NCI-H526 treated with DMSO at 0.1 percent for 48 hours (cell line): ENCODE data around the gene CDK6.

Source experiments
- DNase-seq: peaks from one replicate; lab custom pipeline; 2025; lab: John Stamatoyannopoulos, UW

CDK6 gene

DNA sequence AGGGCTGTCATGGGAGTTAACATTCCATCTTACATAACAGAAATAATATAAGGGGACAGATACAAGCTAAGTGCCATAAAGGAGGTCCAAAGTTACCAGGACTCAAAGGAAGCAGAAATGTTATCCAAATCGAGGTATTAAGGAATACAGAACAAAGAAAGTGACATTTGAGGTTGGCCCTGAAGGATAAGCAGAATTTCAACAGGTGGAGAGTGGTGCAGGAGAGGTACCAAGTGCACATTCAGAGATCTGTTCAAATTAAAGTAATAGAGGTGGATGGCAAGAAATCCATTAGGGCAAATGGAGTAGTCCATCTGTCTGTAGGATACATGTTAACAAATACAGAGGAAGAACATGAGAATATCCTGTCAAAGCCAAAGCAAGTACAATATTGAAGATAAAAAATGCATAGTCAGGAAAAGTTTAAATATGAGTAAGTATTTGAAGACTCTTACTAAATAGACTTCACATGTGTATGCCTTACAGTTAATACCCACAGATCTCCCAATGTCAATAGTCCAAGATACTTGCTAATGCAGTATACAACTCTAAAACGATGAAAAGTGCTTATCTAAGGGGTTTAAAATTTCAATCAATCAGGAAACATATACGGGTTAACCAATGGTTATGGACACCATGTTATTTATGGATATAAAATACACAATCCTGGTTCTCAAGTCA, 10.0 kb downstream of the CDK6 start:
- DNase-seq, result no peak

DNA sequence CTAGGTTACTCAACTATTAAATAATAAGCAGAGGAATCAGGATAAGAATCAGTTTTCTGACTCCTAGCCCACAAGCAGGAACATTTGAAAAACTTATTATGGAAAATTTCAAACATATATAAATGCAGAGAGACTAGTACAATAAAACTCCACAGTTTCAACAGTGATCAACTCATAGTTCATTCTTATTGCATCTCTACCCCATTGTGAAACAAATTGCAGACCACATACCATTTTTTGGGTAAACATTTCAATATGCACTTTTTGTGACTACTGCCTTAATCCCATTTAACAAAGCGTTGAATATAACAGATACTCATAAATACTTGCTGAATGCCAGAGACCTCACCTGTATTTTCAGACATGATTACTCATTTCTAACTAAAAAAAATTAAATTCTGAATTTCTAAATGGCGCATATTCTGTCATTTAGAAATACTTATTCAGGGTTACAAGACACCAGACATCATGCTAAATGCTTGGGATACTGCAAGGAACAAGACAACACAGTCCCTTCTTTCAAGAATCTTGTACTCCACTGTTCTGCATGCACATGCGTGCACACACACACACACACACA, 11.4 kb downstream of the CDK6 start:
- DNase-seq, result no peak

DNA sequence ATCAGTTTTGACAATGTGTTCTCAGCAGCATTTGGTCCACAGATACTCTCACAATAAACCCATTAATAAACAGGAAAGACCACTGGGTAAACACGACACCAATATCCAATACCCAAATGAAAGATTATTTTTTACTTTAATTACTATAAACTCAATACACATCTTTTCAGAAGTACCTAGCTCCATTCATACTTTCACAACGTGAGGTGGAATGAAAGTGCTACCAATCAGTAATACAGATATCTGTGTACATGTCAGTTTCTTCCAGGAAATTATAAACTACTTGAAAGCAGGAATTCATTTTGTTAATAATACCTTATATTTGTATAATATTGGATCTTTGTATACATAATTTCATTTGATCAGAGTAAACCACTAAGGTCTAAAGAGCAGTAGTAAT, 11.9 kb downstream of the CDK6 start:
- DNase-seq, result peak; percentile 83

DNA sequence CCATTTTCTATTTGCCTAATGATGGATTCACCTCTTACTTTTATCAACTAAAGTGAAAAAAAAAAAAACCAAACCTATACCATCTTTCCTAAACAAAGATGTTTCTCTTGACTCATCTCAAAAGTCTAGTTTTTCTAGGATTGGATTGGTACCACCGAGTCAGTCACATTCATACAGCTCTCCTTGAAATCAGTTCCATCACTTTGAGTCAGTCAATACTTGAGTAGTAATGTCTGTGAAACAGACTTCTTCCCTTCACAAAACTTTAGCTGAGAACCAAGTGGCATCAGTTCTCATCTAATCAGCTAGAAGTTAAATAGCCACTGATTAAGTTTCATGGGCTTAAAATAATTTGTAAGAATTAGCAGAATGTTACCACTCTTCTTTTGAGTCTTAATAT, 13.3 kb downstream of the CDK6 start:
- DNase-seq, result no peak

DNA sequence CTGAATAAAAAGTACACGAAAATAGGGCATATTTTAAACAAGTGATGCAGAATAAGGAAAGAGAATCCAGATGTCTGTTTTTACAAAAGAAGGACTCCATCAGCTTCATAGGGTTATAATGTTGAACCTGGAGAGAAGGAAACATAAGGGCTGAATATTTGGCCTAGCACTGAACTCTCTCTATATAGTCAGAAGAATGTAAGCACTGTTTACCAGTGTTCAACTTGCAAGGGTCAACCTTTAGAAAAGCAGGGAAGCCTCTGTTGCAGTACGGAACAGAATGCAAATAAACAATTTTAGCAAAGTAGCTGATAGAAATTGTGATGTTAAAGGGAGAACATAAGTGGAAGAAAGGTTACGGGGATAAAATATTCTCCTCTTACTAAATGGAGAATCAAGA, 16.2 kb downstream of the CDK6 start:
- DNase-seq, result no peak

DNA sequence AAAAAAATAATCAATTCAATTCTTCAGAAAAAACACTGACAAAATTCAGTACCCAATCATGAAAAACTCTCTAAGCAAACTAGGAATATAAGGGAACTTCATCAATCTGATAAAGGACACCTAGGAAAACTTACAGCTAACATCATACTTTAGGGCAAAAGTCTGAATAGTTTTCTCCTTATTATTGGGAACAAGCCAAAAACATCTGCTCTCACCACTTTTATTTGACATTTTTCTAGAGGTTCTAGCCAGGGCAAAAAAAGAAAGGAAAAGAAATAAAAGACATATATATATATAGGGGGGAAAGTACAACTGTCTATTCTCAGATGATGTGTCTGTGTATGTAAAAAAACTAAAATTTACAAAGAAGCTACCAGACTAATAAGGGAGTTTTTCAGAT, 19.0 kb downstream of the CDK6 start:
- no peak for DNase-seq

DNA sequence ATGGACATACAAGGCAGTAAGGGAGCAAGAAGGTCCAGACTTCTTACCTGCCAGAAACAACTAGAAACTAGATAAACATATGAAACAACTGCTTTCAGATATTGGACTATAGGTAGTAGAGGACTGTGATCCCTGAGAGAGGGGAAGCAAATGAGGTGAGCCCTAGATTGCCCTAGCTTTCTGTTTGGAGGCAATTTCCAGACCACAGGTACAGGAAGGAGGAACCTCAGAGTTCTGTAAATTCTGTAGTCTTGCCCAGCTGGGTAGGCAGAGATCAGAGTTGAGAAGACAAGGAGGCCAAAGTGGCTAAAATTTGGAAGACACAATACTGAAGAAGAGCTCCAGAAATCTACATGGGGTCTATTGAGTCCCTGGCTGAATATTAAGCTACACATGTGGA, 21.0 kb downstream of the CDK6 start:
- no peak for DNase-seq

DNA sequence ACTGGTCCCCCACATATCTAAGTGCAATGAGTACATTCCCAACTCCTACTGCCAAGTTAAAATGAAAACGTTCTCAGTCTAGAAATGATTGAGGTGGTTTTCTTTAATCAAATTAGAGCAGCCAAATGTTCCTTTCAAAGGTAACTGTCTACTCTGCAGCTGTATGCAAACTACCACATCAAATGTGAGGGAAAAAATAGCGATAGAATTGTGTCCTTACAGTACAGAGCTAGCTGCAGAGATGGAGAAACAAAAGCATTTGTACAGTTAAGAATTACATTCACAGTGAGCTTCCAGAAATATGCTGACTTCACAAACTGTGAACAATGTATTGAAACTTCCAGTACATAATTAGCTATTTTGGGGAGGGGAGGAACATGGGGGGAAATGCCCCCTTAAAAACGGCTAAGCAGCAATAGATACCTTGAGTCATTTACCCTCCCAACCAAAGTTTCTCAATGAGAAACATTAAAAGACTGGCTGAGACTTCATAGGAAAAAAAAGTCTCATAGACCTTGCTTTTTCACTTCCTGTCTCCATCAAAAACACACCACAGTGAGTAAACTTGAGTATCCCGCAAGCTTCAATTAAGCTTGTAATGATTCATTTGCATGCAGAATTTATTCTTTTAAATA, 22.9 kb downstream of the CDK6 start:
- DNase-seq, result peak; percentile 98

DNA sequence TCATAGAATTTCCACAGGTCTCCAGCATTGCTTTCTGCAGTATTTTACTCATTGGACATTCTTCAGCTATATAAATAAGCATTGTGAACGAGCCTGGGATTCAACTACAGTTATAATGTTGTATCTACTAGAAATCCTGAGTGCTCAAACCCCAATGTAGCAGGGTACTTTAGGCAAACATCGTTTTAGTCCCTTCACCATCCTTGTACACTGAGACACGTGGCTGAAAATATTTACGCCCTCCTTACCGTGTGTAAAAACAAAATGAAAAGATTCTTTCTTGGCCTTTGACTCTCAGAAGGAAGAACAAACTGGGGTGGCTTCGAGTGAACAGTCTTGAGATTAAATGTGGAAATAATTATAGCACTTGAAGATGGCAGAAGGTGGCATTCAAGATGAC, 25.2 kb downstream of the CDK6 start:
- DNase-seq, result no peak

DNA sequence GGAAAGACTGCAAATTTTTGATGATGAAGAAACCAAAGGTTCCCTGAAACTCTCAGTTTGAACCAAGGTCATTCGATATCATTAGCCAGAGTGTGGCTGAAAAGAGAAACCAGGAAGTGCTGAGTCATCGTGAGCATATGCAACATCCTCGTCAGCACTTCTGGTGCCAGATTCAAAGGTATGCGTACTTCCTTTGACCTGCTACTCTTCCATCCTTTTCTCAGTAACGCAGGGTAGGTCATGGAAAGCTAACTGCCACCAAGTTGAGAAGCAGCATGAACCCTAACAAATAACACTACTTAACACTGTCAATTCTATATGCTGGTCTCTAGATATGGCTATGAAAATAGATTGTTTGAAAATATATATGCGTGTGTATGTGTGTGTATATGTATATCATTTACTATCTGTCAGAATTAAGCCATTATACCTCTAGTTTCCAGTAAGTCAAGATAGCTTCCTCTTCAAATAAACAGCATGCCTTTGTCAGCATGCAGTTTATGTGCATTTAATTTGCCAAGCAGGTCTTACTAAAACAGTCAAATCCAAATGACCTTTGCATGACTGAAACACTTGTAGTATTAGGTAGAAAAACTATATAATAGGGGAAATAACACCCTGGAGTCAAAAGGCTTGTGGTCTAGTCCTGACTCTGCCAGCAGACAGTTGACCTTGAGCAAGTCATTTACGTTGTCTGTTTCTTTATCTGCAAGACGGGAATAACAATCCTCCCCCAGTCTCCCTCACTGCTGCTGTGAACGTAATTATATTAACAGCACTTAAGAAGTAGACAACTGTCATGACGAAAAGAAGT, 26.4 kb downstream of the CDK6 start:
- peak; percentile 61 for DNase-seq

DNA sequence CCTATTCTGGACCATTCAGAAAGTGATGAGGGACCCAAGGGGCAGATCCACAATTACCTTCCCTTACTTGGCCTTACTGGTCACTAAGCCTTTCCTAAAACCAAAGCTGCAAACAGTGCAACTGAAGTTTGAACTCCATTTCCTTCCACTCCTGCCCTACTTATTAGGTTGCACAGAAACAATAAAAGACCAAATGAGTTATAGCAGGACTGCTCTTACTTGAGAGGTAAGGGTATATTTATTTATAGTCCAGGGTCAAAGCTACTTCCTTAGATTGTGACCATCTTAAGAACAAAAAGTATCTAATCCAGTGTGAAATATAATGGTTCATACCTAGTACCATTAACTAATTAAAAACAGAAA, 27.0 kb downstream of the CDK6 start:
- no peak for DNase-seq

DNA sequence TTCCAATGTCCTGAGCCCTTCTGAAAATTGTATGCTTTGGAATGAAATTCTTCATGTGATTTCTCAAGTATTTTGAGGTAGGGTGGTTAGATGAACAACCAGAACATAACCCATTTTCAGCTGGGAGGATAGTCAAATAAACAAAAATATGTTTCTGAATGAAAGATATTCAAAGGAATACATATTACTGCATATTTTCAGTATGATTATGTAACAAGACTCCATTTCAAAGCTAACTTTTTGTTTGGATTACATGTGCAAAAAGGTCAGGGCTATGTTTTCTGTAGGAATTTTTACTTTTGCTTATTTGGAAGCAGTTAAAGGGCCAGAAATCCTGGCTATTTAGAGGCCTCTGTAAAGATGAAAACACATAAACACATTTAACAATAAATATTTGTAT, 27.7 kb downstream of the CDK6 start:
- DNase-seq, result no peak

DNA sequence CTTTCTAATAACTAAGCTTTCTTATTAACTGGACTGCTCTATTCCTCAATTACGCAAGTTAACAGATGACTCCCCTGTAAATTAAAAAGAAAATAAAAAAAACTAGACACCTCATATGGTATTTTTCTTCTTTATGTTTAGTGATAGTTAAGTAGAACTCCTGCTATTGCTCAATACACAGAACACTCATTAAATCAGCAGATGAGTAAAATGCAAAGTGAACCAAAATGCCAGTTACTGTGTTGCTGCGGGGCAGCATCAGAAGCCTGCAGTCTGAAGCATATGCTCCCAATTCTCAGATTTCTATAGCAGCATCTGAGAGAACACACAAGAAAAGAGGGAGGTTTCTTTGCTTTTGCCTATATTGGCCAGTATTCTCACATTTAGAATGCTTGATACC, 28.4 kb downstream of the CDK6 start:
- DNase-seq, result peak; percentile 33

DNA sequence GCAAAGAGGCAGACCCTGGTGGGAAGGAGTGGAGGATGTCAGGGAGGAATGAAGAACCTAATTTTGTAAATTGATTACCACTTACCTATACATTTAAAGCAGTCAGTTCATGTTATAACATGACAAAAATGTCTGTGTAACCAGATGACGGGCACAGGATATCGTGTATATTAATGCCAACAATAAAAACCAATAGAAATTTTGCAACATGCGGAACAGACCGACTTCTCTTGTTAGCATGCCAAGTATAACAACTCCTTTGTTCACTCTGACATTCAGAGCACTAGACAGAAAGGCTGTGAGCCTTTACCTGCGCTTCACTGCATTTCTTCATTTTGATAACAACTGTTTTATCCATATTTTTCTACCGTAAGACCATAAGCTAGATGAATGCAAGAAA, 29.9 kb downstream of the CDK6 start:
- no peak for DNase-seq

DNA sequence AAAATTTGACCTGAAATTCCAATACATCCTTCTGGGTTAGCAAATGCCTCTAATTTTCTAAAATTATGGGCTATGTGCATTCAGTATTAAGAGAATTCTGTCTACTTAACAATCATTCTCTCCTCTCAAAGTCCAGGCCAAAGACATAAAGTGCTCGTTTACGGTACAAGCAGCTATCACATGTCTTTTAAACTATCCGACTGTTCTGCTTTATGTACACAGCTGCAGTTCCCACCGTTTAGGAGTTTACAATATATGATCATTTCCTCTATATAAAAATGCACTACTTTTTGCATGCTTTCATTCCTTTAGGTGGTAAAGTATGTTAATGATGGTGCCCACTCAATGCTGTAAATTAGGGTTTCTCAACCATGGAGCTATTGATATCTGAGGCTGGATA, 34.0 kb downstream of the CDK6 start:
- DNase-seq, result no peak

DNA sequence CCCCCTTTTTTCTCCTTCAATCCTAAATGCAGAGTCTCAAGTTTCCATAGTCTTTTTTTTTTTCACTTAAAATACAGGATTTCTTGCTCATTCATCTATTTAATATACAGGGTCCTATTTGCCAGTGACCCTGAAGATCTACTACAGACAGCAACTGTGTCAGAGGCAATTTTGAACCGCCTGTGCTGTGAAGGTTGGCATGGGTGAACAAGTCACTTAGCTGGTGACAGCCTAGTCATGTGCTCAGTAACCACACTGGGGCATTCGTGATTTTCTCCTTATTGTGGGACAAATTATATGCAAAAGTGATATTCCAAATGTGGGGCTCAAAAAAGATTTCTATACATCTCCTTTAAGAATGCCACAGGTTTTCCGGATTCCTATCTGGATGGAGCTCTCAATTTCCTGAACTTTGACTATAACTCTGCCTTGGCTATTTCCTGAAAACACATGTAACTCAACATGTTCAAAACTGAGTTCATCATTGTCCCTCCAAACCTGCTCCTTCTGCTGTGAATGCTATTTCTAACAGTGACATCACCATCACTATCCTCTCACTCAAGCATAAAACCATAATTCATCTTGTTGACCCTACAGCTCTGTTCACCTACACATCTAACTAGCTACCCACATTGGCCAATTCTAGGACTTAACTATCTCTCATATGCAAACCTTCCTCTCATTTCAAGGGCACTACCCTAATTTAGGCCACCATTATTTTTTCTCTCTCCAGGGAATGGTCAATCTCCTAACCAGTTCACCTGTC, 36.7 kb downstream of the CDK6 start:
- no peak for DNase-seq

DNA sequence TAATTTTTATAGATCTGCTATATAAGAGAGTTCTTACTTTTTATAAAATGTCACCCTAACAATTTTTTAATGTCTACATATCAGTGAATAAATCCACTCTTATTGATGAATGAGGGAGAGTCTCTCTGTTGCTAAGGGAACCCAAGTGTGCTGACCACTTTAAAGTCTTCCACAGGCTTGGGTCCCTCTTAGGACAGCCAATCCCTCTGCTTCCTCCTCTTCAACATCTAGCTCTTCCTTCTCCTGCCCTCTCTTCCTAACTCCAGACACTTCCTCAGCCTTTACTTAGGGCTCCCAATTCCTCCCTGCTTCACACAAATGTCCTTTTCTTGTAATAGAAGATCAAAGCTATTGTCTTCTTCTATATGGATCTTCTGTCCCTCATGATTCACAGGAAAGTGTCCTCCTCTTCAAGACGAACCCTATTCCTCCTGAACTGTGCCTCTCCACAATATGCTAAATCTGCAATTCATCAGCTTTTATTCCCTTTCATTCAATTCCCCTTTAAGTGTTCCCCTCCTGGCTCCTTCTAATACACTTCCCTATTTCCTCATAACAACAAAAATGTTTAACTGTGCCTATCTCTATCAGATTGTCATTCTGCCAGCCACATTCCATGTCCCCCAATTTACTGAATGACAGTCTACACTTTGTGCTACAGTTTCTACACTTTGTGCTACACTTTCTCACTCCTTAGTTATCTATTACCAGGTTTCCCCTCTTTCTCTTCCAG, 37.7 kb downstream of the CDK6 start:
- DNase-seq, result no peak

DNA sequence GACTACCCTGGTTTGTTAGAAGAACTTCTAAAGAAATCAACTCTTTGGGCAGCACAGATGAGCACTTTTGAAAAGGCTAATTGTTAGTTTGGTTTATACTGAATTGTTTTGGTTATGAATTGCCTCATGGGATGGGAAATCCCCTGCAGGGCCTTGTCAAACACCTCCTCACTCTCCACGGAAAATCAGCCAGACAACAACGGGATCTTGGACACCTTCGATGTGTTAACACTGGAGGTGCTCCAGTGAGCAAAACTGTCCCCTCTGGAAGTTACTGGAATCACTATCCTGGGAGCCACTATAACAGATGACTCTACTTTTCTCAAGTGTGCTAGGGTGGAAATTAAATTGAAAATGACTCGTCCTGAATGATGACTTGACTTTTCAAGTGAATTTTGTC, 38.7 kb downstream of the CDK6 start:
- no peak for DNase-seq

DNA sequence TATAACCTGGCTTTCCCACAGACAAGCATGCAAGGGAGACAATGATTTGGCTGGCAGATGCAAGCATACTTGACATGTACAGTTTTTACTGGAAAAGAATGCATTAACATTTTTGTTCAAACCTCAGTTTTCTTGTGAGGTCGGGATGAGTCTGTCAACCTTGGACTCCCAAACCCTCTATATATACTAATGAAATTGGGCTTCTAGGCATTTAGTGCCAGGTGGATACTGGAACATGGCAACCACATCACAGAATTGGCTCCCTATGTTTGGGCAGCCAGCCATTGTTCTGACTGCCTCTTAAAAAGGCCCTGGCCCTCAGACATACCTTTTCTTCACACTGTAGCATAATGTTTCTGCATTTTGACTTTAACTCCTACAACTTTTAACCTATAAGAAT, 39.1 kb downstream of the CDK6 start:
- no peak for DNase-seq

DNA sequence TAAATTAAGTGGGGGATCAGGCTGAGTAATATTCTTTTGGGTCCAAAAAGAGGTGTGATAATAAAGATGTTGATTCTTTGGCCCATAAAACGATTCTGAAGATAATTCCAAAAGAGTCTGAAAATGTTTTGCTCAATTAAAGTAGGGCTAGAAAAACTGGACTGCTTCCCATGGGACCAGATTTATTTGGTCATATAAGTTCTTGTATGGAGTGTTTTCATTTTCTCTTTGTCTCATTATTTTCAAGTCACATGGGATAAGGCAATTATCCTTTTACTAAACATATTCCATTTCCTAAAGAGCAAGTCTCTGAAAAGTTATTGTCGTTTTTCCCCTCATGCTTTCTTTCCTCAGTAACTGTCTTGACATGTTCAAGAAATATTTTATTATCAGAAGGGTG, 41.5 kb downstream of the CDK6 start:
- DNase-seq, result no peak

DNA sequence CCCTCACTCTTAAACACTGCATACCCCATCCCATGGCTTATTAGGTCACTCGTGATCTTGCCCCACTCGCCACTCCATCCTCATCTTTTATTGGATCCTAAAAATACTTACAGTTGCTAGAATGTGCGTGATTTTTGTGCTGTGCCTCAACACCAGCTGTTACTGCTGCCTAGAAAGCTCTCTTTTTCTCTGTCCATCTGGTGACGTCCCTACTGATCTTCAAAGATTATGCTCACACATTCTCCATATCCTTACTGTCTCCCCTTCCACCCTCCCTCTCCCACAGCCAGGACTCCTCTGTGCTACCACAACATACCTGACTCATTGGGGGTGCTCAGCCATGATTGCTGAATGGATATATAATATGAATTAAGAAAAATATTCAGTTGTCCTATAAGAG, 42.0 kb downstream of the CDK6 start:
- DNase-seq, result no peak
